ENCODE data around the gene PKD1L1.

The PKD1L1 gene

GRCh38 chr7:47885987-47886811 lies 62.1 kb downstream of the PKD1L1 start:
- Mint-ChIP-seq H3K9me3 (no peaks in the 10 kb centered on the region), H3K36me3 (no peaks in the 10 kb centered on the region), H3K4me1 (no peaks in the 10 kb centered on the region), H3K4me3 (no peak overlapping the region), H3K27ac (no peak overlapping the region)
- DNase-seq (ENCODE audit: low spot score in 2 of 2) (no peak), ATAC-seq (no peak)

- no peaks in the 10 kb centered on the region for H3K36me3 Mint-ChIP-seq
- no peak overlapping the region for H3K4me3 Mint-ChIP-seq
- ATAC-seq, result peak; percentile 75
- H3K27ac Mint-ChIP-seq, result no peak overlapping the region
- H3K4me1 Mint-ChIP-seq, result no peaks in the 10 kb centered on the region
- no peak for DNase-seq (ENCODE audit: low spot score in 2 of 2)
- H3K9me3 Mint-ChIP-seq, result no peaks in the 10 kb centered on the region
Measured at GRCh38 chr7:47885309-47885986, 62.8 kb downstream of the PKD1L1 start.

GRCh38 chr7:47884675-47885074 lies 63.6 kb downstream of the PKD1L1 start:
- no peaks in the 10 kb centered on the region for H3K36me3 Mint-ChIP-seq
- ATAC-seq (no peak), DNase-seq (ENCODE audit: low spot score in 2 of 2) (no peak)
- H3K9me3 Mint-ChIP-seq, result no peaks in the 10 kb centered on the region
- H3K4me1 Mint-ChIP-seq, result no peaks in the 10 kb centered on the region
- no peak overlapping the region for H3K4me3 Mint-ChIP-seq
- no peak overlapping the region for H3K27ac Mint-ChIP-seq

GRCh38 chr7:47882635-47883034 lies 65.6 kb downstream of the PKD1L1 start:
- ATAC-seq, result peak; percentile 3

GRCh38 chr7:47881256-47881655 lies 67.0 kb downstream of the PKD1L1 start:
- Mint-ChIP-seq H3K36me3 (no peaks in the 10 kb centered on the region), H3K27ac (no peak overlapping the region), H3K4me1 (no peaks in the 10 kb centered on the region), H3K9me3 (no peaks in the 10 kb centered on the region), H3K4me3 (no peak overlapping the region)
- DNase-seq (ENCODE audit: low spot score in 2 of 2) (no peak), ATAC-seq (no peak)

More at GRCh38 chr7:47882635-47883034, 65.6 kb downstream of the PKD1L1 start:
- H3K9me3 Mint-ChIP-seq, result no peaks in the 10 kb centered on the region
- no peak overlapping the region for H3K4me3 Mint-ChIP-seq
- no peaks in the 10 kb centered on the region for H3K36me3 Mint-ChIP-seq
- no peak for DNase-seq (ENCODE audit: low spot score in 2 of 2)
- H3K4me1 Mint-ChIP-seq, result no peaks in the 10 kb centered on the region
- no peak overlapping the region for H3K27ac Mint-ChIP-seq

- no peaks in the 10 kb centered on the region for H3K9me3 Mint-ChIP-seq
- H3K36me3 Mint-ChIP-seq, result no peaks in the 10 kb centered on the region
- no peak overlapping the region for H3K27ac Mint-ChIP-seq
- no peak overlapping the region for H3K4me3 Mint-ChIP-seq
- no peaks in the 10 kb centered on the region for H3K4me1 Mint-ChIP-seq
- no peak for DNase-seq (ENCODE audit: low spot score in 2 of 2)
- ATAC-seq, result no peak
Measured at GRCh38 chr7:47878662-47879061, 69.6 kb downstream of the PKD1L1 start.

GRCh38 chr7:47877336-47877735 lies 70.9 kb downstream of the PKD1L1 start:
- Mint-ChIP-seq H3K27ac (no peak overlapping the region), H3K4me3 (no peak overlapping the region), H3K36me3 (no peaks in the 10 kb centered on the region), H3K9me3 (no peaks in the 10 kb centered on the region), H3K4me1 (no peaks in the 10 kb centered on the region)
- ATAC-seq, result no peak
- no peak for DNase-seq (ENCODE audit: low spot score in 2 of 2)

GRCh38 chr7:47875998-47876744 lies 72.1 kb downstream of the PKD1L1 start:
- no peaks in the 10 kb centered on the region for H3K9me3 Mint-ChIP-seq
- no peak overlapping the region for H3K27ac Mint-ChIP-seq
- H3K4me3 Mint-ChIP-seq, result no peak overlapping the region
- DNase-seq (ENCODE audit: low spot score in 2 of 2) (no peak), ATAC-seq (peak; percentile 29)
- no peaks in the 10 kb centered on the region for H3K36me3 Mint-ChIP-seq
- H3K4me1 Mint-ChIP-seq, result peaks cover 6% of the 10 kb centered on the region

GRCh38 chr7:47875406-47875805 lies 72.9 kb downstream of the PKD1L1 start:
- H3K27ac Mint-ChIP-seq, result no peak overlapping the region
- H3K9me3 Mint-ChIP-seq, result no peaks in the 10 kb centered on the region
- no peaks in the 10 kb centered on the region for H3K36me3 Mint-ChIP-seq

GRCh38 chr7:47873762-47874161 lies 74.5 kb downstream of the PKD1L1 start:
- peak; percentile 78 for ATAC-seq
- Mint-ChIP-seq H3K9me3 (no peaks in the 10 kb centered on the region), H3K4me1 (peaks cover 16% of the 10 kb centered on the region), H3K27ac (no peak overlapping the region), H3K4me3 (no peak overlapping the region), H3K36me3 (no peaks in the 10 kb centered on the region)
- DNase-seq (ENCODE audit: low spot score in 2 of 2), result peak in 1 of 2 donors; percentile 47

More at GRCh38 chr7:47875406-47875805, 72.9 kb downstream of the PKD1L1 start:
- H3K4me3 Mint-ChIP-seq, result no peak overlapping the region
- H3K4me1 Mint-ChIP-seq, result peaks cover 9% of the 10 kb centered on the region
- DNase-seq (ENCODE audit: low spot score in 2 of 2) (no peak), ATAC-seq (no peak)

- H3K9me3 Mint-ChIP-seq, result no peaks in the 10 kb centered on the region
- DNase-seq (ENCODE audit: low spot score in 2 of 2), result no peak
- H3K4me3 Mint-ChIP-seq, result no peak overlapping the region
- H3K4me1 Mint-ChIP-seq, result peaks cover 16% of the 10 kb centered on the region
- H3K27ac Mint-ChIP-seq, result no peak overlapping the region
- ATAC-seq, result no peak
- H3K36me3 Mint-ChIP-seq, result no peaks in the 10 kb centered on the region
Measured at GRCh38 chr7:47867286-47867685, 81.0 kb downstream of the PKD1L1 start.

GRCh38 chr7:47866120-47866519 lies 82.1 kb downstream of the PKD1L1 start:
- no peak overlapping the region for H3K4me3 Mint-ChIP-seq
- H3K36me3 Mint-ChIP-seq, result no peaks in the 10 kb centered on the region
- peaks cover 10% of the 10 kb centered on the region for H3K4me1 Mint-ChIP-seq
- no peak overlapping the region for H3K27ac Mint-ChIP-seq
- ATAC-seq, result no peak
- no peaks in the 10 kb centered on the region for H3K9me3 Mint-ChIP-seq
- peak in 1 of 2 donors; percentile 33 for DNase-seq (ENCODE audit: low spot score in 2 of 2)

- peak; percentile 59 for ATAC-seq
- Mint-ChIP-seq H3K4me1 (no peaks in the 10 kb centered on the region), H3K27ac (no peak overlapping the region), H3K9me3 (no peaks in the 10 kb centered on the region), H3K4me3 (no peak overlapping the region), H3K36me3 (peaks cover 5% of the 10 kb centered on the region)
- no peak for DNase-seq (ENCODE audit: low spot score in 2 of 2)
Measured at GRCh38 chr7:47852330-47853245, 95.7 kb downstream of the PKD1L1 start.

GRCh38 chr7:47847207-47847606 lies 101.1 kb downstream of the PKD1L1 start:
- no peaks in the 10 kb centered on the region for H3K9me3 Mint-ChIP-seq
- no peak overlapping the region for H3K4me3 Mint-ChIP-seq
- ATAC-seq, result no peak
- H3K36me3 Mint-ChIP-seq, result peaks cover 5% of the 10 kb centered on the region
- no peak overlapping the region for H3K27ac Mint-ChIP-seq
- H3K4me1 Mint-ChIP-seq, result no peaks in the 10 kb centered on the region
- DNase-seq (ENCODE audit: low spot score in 2 of 2), result no peak
